ENCODE data around the gene GARIN5A. TPM values are rescaled to one million over a fixed set of nuclear protein-coding genes. Genes with fewer than 3 reads are reported as not detected.

Gene GARIN5A
- total and polyA plus RNA-seq, 12 donors: 0.54 to 26.3 (median 2.0) TPM; not detected in 1

GRCh38 chr19:50493171-50493570, 16.5 kb upstream of the GARIN5A start:
- no peak for TF ChIP-seq CTCF (IDR thresholded peaks at IDR 0.05)
- no peak for TF ChIP-seq POLR2A (IDR thresholded peaks at IDR 0.05)
- H3K4me1 ChIP-seq (replicated peaks in 1 of 2): no peaks in the 10 kb centered on the region
- H3K36me3 ChIP-seq (replicated peaks in 1 of 2): no peaks in the 10 kb centered on the region
- H3K9me3 ChIP-seq (replicated peaks in 1 of 3): no peaks in the 10 kb centered on the region
- no peak overlapping the region for H3K4me3 ChIP-seq
- intact Hi-C loops (cut with DNase I): no loop called here
- no peak overlapping the region for H3K27ac ChIP-seq
- no peak for DNase-seq
- no peaks in the 10 kb centered on the region for H3K27me3 ChIP-seq
- WGBS, 4 donors: 52 to 59% (median 56%) methylated on average over 6 to 8 of the region's 8 CpGs

- Histone ChIP-seq H3K4me1 (replicated peaks in 1 of 2) (no peaks in the 10 kb centered on the region), H3K27me3 (peaks cover 4% of the 10 kb centered on the region), H3K36me3 (replicated peaks in 1 of 2) (no peaks in the 10 kb centered on the region), H3K9me3 (replicated peaks in 1 of 3) (no peaks in the 10 kb centered on the region), H3K4me3 (no peak overlapping the region), H3K27ac (no peak overlapping the region)
- intact Hi-C loops (cut with DNase I): no loop called here
- no peak for DNase-seq
- 5 to 25% (median 11%) methylated on average over 9 to 12 of the region's 12 CpGs for WGBS, 4 donors
- TF ChIP-seq POLR2A (IDR thresholded peaks at IDR 0.05) (no peak), CTCF (IDR thresholded peaks at IDR 0.05) (no peak)
These were observed 15.8 kb upstream of the GARIN5A start for GRCh38 chr19:50492303-50493052.

DNA sequence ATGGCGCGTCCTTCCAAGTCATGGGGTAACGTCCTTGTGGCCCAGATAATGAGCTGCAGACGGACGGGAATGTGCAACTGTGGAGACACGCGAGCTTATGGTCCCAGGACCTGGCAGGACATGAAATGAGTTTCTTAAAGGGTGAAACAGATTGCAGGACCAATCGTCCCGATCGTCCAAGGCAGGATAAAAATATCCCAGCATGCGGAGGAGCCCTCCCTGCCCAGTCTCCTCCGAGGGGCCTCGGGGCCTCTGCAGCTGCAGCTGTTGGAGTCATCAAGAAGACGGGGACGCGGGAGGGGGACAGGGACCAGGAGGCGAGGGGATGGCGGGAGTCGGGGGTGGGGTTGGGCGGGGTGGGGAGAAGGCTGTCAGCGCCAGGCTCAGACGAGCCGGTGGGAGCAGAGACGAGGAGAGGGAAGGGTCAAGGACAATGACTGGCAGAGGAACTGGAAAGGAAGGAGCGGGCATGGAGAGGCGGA, 14.4 kb upstream of the GARIN5A start:
- DNase-seq: no peak
- no peak overlapping the region for H3K4me3 ChIP-seq
- WGBS, 4 donors: 22 to 31% (median 26%) methylated on average over 22 to 26 of the region's 26 CpGs
- no peaks in the 10 kb centered on the region for H3K36me3 ChIP-seq (replicated peaks in 1 of 2)
- no peaks in the 10 kb centered on the region for H3K4me1 ChIP-seq (replicated peaks in 1 of 2)
- H3K9me3 ChIP-seq (replicated peaks in 1 of 3): no peaks in the 10 kb centered on the region
- TF ChIP-seq CTCF (IDR thresholded peaks at IDR 0.05) (no peak), POLR2A (IDR thresholded peaks at IDR 0.05) (no peak)
- intact Hi-C loops (cut with DNase I): no loop called here
- no peak overlapping the region for H3K27ac ChIP-seq
- H3K27me3 ChIP-seq: peaks cover 12% of the 10 kb centered on the region

DNA sequence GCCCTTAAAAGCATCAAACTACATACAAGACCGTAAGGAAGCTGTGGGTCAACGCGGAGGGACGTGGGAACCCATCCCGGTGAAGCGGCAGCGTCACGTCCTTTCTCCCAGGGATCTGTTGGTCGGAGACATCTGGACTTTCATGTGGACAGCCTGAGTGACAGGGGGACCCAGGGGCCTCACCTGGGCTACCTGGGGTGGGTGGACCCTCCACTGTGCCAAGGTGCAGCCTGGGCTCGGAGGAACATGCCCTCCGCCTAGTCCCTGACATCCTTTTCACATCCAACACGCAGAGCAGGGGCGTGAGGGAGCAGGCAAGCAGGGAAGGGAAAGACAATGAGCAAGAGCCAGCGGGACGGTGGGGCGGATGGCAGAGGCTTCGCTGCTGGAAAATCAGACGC, 13.8 kb upstream of the GARIN5A start:
- TF ChIP-seq POLR2A (IDR thresholded peaks at IDR 0.05) (no peak), CTCF (IDR thresholded peaks at IDR 0.05) (no peak)
- DNase-seq: no peak
- no peaks in the 10 kb centered on the region for H3K36me3 ChIP-seq (replicated peaks in 1 of 2)
- no peak overlapping the region for H3K27ac ChIP-seq
- WGBS, 4 donors: 94 to 96% (median 94%) methylated on average over 18 of the region's 18 CpGs
- H3K4me1 ChIP-seq (replicated peaks in 1 of 2): no peaks in the 10 kb centered on the region
- intact Hi-C loops (cut with DNase I): no loop called here
- H3K9me3 ChIP-seq (replicated peaks in 1 of 3): no peaks in the 10 kb centered on the region
- H3K27me3 ChIP-seq: peaks cover 12% of the 10 kb centered on the region
- H3K4me3 ChIP-seq: no peak overlapping the region

Measured in adrenal gland (tissue), 12 donors.